HUDEP-2 (cell line): ENCODE measurements around the gene ADAMTS17.

Experiments used
- DNase-seq, 76 experiments: peaks; one replicate each; lab custom pipeline; 2025; ENCODE audit not compliant: unreplicated experiment in 76 of 76; lab: John Stamatoyannopoulos, UW

The ADAMTS17 gene

GRCh38 chr15:100041127-100041828, 300.5 kb downstream of the ADAMTS17 start:
- no peak for DNase-seq

- no peak for DNase-seq
Observed at GRCh38 chr15:100039994-100040393, 301.8 kb downstream of the ADAMTS17 start.

GRCh38 chr15:100038736-100039135, 303.0 kb downstream of the ADAMTS17 start:
- DNase-seq = no peak

- no peak for DNase-seq
Observed at GRCh38 chr15:100037901-100038300, 303.9 kb downstream of the ADAMTS17 start.

GRCh38 chr15:100036015-100036414, 305.8 kb downstream of the ADAMTS17 start:
- DNase-seq = no peak

GRCh38 chr15:100034191-100034590, 307.6 kb downstream of the ADAMTS17 start:
- no peak for DNase-seq

- DNase-seq = no peak
Observed at GRCh38 chr15:100033140-100033857, 308.5 kb downstream of the ADAMTS17 start.

- no peak for DNase-seq
Observed at GRCh38 chr15:100032358-100033085, 309.3 kb downstream of the ADAMTS17 start.

GRCh38 chr15:100031665-100032357, 310.0 kb downstream of the ADAMTS17 start:
- no peak for DNase-seq

- no peak for DNase-seq
Observed at GRCh38 chr15:100030586-100031229, 311.1 kb downstream of the ADAMTS17 start.

GRCh38 chr15:100029868-100030479, 311.8 kb downstream of the ADAMTS17 start:
- no peak for DNase-seq

GRCh38 chr15:100029045-100029444, 312.7 kb downstream of the ADAMTS17 start:
- no peak for DNase-seq

GRCh38 chr15:100026041-100026440, 315.7 kb downstream of the ADAMTS17 start:
- no peak for DNase-seq

GRCh38 chr15:100022806-100023205, 319.0 kb downstream of the ADAMTS17 start:
- no peak for DNase-seq

GRCh38 chr15:100022391-100022790, 319.4 kb downstream of the ADAMTS17 start:
- no peak for DNase-seq

- DNase-seq = no peak
Observed at GRCh38 chr15:100021653-100022052, 320.1 kb downstream of the ADAMTS17 start.

GRCh38 chr15:100020614-100021013, 321.2 kb downstream of the ADAMTS17 start:
- no peak for DNase-seq

GRCh38 chr15:100020189-100020588, 321.6 kb downstream of the ADAMTS17 start:
- no peak for DNase-seq

- no peak for DNase-seq
Observed at GRCh38 chr15:100019601-100020000, 322.2 kb downstream of the ADAMTS17 start.

- no peak for DNase-seq
Observed at GRCh38 chr15:100018191-100018590, 323.6 kb downstream of the ADAMTS17 start.
